Activated T-helper 17 cell treated with anti-CD3 and anti-CD28 coated beads, Interleukin-2, amount 50 U/mL, for 72 hours (primary cell): ENCODE results near the gene RNF7. TPM values are rescaled to one million over a fixed set of nuclear protein-coding genes. Genes with fewer than 3 reads are reported as not detected.

ENCODE experiments used
- ATAC-seq: fragments of 150-1000 bp; cut with Tn5 transposase; replicated peaks from 2 replicates; pipeline ENCODE4 v1.10.0; 2021; ENCODE audit warnings: mild to moderate bottlenecking, moderate library complexity
- H3K27ac Mint-ChIP-seq: one replicate; pipeline ENCODE4 v1.8.0; 2022; ENCODE audit warnings: mixed read lengths
- H3K27me3 Mint-ChIP-seq: one replicate; pipeline ENCODE4 v1.8.0; 2022; ENCODE audit warnings: mixed read lengths
- H3K36me3 Mint-ChIP-seq: one replicate; pipeline ENCODE4 v1.8.0; 2022; ENCODE audit warnings: low read depth, mild to moderate bottlenecking, mixed read lengths
- H3K4me1 Mint-ChIP-seq: one replicate; pipeline ENCODE4 v1.8.0; 2022; ENCODE audit warnings: mixed read lengths
- H3K4me3 Mint-ChIP-seq: one replicate; pipeline ENCODE4 v1.8.0; 2022; ENCODE audit warnings: mild to moderate bottlenecking, mixed read lengths
- H3K9me3 Mint-ChIP-seq: one replicate; pipeline ENCODE4 v1.8.0; 2022; ENCODE audit warnings: mixed read lengths
- total RNA-seq, 2 donors: library from RNA; stranded (reverse); gene quantifications; one replicate each; pipeline ENCODE4 v1.2.3, GENCODE V29; 2022

RNF7 gene
- total RNA-seq, 2 donors from 2014 or later, result 55.5 to 80.2 TPM

GRCh38 chr3:141722648-141723047 lies 15.4 kb upstream of the RNF7 start:
- H3K27me3 Mint-ChIP-seq, result peaks cover 7% of the 10 kb centered on the region
- H3K4me1 Mint-ChIP-seq, result no peaks in the 10 kb centered on the region
- no peaks in the 10 kb centered on the region for H3K9me3 Mint-ChIP-seq
- no peak overlapping the region for H3K4me3 Mint-ChIP-seq
- H3K36me3 Mint-ChIP-seq, result no peaks in the 10 kb centered on the region
- ATAC-seq, result no peak
- H3K27ac Mint-ChIP-seq, result no peak overlapping the region

GRCh38 chr3:141723255-141723654 lies 14.8 kb upstream of the RNF7 start:
- Mint-ChIP-seq H3K9me3 (no peaks in the 10 kb centered on the region), H3K4me3 (no peak overlapping the region), H3K36me3 (no peaks in the 10 kb centered on the region), H3K27me3 (peaks cover 11% of the 10 kb centered on the region), H3K4me1 (no peaks in the 10 kb centered on the region), H3K27ac (no peak overlapping the region)
- ATAC-seq, result no peak

GRCh38 chr3:141724186-141724585 lies 13.9 kb upstream of the RNF7 start:
- Mint-ChIP-seq H3K9me3 (no peaks in the 10 kb centered on the region), H3K36me3 (no peaks in the 10 kb centered on the region), H3K4me3 (no peak overlapping the region), H3K27ac (no peak overlapping the region), H3K27me3 (peaks cover 17% of the 10 kb centered on the region), H3K4me1 (no peaks in the 10 kb centered on the region)
- no peak for ATAC-seq

DNA sequence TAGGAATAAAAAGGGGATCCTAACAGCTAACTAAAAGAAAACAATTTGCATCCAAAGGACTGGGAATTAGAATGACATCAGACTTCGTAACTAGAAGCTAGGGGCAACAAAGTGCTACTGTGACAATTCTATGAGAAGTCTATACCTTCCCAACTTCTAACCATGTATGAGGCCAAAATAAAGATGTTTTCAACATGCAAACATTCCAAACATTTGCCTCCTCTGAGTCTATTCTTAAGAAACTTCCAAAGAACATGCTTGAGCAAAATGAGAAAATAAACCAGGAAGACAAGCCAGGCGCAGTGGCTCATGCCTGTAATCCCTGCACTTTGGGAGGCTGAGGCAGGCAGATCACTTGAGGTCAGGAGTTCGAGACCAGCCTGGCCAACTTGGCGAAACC lies 13.1 kb upstream of the RNF7 start:
- no peak for ATAC-seq
- Mint-ChIP-seq H3K4me3 (no peak overlapping the region), H3K36me3 (no peaks in the 10 kb centered on the region), H3K9me3 (no peaks in the 10 kb centered on the region), H3K4me1 (no peaks in the 10 kb centered on the region), H3K27ac (no peak overlapping the region), H3K27me3 (peaks cover 19% of the 10 kb centered on the region)

DNA sequence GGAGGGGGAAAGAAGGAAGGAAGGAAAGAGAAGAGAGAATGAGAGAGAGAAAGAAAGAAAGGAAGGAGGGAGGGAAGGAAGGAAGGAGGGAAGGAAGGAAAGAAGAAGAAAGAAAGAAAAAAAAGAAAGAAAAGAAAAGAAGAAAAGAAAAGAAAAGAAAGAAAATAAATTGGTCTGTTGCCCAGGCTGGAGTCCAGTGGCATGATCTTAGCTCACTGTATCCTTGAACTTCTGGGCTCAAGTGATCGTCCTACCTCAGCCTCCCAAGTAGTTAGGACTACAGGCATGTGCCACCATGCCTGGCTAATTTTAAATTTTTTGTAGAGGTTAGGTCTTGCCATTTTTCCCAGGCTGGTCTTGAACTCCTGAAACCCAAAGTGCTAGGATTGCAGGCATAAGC lies 11.6 kb upstream of the RNF7 start:
- Mint-ChIP-seq H3K36me3 (no peaks in the 10 kb centered on the region), H3K27me3 (peaks cover 13% of the 10 kb centered on the region), H3K4me3 (no peak overlapping the region), H3K9me3 (no peaks in the 10 kb centered on the region), H3K4me1 (no peaks in the 10 kb centered on the region), H3K27ac (no peak overlapping the region)
- ATAC-seq, result no peak

- peaks cover 12% of the 10 kb centered on the region for H3K27me3 Mint-ChIP-seq
- H3K4me1 Mint-ChIP-seq, result no peaks in the 10 kb centered on the region
- H3K27ac Mint-ChIP-seq, result no peak overlapping the region
- no peak for ATAC-seq
- H3K36me3 Mint-ChIP-seq, result no peaks in the 10 kb centered on the region
- no peaks in the 10 kb centered on the region for H3K9me3 Mint-ChIP-seq
- H3K4me3 Mint-ChIP-seq, result no peak overlapping the region
These were observed 9.7 kb upstream of the RNF7 start for GRCh38 chr3:141728355-141728892.

DNA sequence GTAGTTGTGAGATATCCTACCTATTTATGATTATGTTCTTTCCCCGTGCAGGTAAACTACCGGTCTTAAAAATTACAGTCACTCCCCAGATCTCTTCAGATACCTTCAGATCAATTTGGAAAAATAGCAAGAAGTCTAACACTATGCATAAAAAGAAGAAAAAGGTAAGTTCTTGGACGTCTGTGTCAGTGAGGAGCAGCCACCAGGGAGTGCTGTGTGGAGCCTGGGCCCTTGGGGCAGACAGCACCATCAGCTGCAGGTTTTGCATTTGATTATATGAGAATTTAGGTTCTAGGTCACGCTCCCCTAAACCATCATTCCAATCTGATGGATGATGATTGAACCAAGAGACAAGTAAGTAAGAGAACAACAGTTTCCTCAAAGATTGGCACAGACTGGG lies 8.9 kb upstream of the RNF7 start:
- Mint-ChIP-seq H3K4me1 (no peaks in the 10 kb centered on the region), H3K36me3 (no peaks in the 10 kb centered on the region), H3K4me3 (no peak overlapping the region), H3K27ac (no peak overlapping the region), H3K27me3 (peaks cover 12% of the 10 kb centered on the region), H3K9me3 (no peaks in the 10 kb centered on the region)
- ATAC-seq, result no peak

DNA sequence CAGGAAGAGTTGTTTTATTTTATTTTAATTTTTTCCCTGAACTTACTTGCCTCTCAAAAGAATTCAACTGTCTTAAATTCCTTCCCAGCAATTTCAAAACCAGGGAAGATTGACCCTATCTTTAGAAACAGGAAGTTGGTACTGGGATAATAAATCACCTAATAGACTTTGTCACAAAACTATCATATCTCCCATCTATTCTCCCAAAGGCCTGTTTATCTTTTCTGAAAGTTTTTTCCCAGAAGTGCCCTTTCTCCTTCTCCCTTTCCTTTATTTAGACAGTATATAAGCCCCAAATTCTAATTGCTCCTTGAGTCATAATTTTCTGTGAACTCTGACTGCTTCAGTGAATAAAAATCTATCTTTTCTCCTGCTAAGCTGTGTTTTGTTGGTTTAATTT lies 2.9 kb upstream of the RNF7 start:
- H3K4me3 Mint-ChIP-seq, result no peak overlapping the region
- ATAC-seq, result no peak
- no peaks in the 10 kb centered on the region for H3K27me3 Mint-ChIP-seq
- no peaks in the 10 kb centered on the region for H3K9me3 Mint-ChIP-seq
- no peak overlapping the region for H3K27ac Mint-ChIP-seq
- peaks cover 24% of the 10 kb centered on the region for H3K36me3 Mint-ChIP-seq
- H3K4me1 Mint-ChIP-seq, result peaks cover 6% of the 10 kb centered on the region

DNA sequence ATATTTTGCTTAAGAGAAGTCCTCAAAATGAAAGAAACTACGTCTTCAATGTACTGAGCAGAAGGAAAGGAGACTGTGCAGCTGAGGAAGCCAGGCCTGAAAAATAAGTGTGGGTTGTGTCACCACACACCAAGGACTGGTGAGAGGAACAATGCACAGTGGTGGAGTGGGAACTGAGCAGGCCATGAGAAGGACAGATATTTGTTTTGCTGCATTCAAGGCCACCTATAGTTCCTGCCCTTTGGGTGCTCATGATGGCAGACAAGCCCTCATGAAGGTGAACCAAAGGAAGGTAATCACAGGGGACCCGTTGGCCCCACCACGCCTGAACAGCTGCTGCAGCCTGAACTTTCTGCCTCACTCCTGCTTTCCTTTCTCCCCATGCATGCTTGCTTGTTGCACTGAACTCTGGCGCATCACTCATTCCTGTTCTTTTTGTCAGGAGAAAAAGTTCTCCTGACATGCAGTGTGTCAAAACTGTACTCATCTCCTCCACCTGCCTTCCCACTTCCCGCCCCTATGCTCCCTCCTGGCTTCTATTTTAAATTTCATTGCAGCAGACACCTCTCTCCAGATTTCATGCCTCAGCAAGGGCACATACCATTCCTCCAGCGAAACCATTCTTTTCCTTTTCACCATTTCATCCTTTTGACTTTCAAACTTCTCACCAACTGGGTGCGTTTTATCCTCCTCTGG lies 2.2 kb upstream of the RNF7 start:
- Mint-ChIP-seq H3K9me3 (no peaks in the 10 kb centered on the region), H3K27ac (peak overlapping the region; percentile 98), H3K36me3 (peaks cover 31% of the 10 kb centered on the region), H3K4me1 (peaks cover 10% of the 10 kb centered on the region), H3K27me3 (no peaks in the 10 kb centered on the region), H3K4me3 (no peak overlapping the region)
- ATAC-seq, result no peak

GRCh38 chr3:141737093-141737492 lies 1.0 kb upstream of the RNF7 start:
- H3K36me3 Mint-ChIP-seq, result peaks cover 43% of the 10 kb centered on the region
- peaks cover 14% of the 10 kb centered on the region for H3K4me1 Mint-ChIP-seq
- peak overlapping the region; percentile 26 for H3K4me3 Mint-ChIP-seq
- no peak for ATAC-seq
- H3K9me3 Mint-ChIP-seq, result no peaks in the 10 kb centered on the region
- no peaks in the 10 kb centered on the region for H3K27me3 Mint-ChIP-seq
- H3K27ac Mint-ChIP-seq, result peak overlapping the region; percentile 98

- ATAC-seq, result no peak
- Mint-ChIP-seq H3K4me1 (peaks cover 14% of the 10 kb centered on the region), H3K27ac (peak overlapping the region; percentile 98), H3K9me3 (no peaks in the 10 kb centered on the region), H3K36me3 (peaks cover 48% of the 10 kb centered on the region), H3K4me3 (peak overlapping the region; percentile 94), H3K27me3 (no peaks in the 10 kb centered on the region)
These were observed 448 bp upstream of the RNF7 start for GRCh38 chr3:141737678-141738021.

DNA sequence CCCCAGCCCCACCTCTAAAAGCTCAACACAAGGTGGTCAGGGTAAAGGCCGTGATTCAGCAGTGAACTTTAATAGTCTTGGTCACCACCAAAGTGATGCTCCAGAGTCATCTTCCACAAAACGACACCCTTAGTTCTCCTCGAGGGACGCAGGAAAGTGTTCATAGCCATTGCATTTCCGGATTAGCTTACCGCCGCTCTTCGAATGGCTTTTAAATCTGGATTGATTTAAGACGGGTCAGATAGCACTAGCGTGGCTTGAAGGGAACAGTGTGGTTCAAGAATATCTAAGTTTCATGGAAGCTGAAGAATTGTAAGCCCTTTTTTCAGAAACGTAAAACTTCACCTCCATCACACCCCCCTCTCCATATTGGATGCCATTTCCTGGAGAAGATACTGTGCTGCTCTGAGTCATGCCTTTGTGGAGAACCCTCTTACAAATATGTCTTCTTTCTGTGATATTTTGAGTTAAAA lies 829 bp downstream of the RNF7 start:
- Mint-ChIP-seq H3K36me3 (peaks cover 60% of the 10 kb centered on the region), H3K27me3 (no peaks in the 10 kb centered on the region), H3K27ac (peak overlapping the region; percentile 98), H3K4me3 (peak overlapping the region; percentile 94), H3K9me3 (no peaks in the 10 kb centered on the region), H3K4me1 (peaks cover 14% of the 10 kb centered on the region)
- ATAC-seq, result peak; percentile 25

DNA sequence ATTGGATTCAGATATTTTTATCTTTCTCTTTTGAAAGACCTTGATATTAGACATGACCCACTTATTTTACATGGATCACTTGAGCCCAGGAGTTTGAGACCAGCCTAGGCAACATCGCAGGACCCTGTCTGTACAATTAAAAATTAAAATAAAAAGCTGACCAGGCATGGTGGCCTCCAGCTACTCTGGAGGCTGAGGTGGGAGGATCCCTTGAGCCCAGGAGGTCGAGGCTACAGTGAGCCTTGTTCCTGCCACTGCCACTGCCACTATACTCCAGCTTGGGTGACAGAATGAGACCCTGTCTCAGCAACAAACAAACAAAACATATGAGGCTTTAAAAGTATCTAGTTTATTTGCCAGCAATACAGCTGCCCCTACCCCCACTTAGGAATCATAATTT lies 1.6 kb downstream of the RNF7 start:
- H3K36me3 Mint-ChIP-seq, result peaks cover 68% of the 10 kb centered on the region
- peaks cover 19% of the 10 kb centered on the region for H3K4me1 Mint-ChIP-seq
- no peak for ATAC-seq
- no peaks in the 10 kb centered on the region for H3K9me3 Mint-ChIP-seq
- no peaks in the 10 kb centered on the region for H3K27me3 Mint-ChIP-seq
- peak overlapping the region; percentile 98 for H3K27ac Mint-ChIP-seq
- H3K4me3 Mint-ChIP-seq, result peak overlapping the region; percentile 94

- Mint-ChIP-seq H3K4me3 (peak overlapping the region; percentile 94), H3K27ac (peak overlapping the region; percentile 69), H3K27me3 (no peaks in the 10 kb centered on the region), H3K9me3 (no peaks in the 10 kb centered on the region), H3K36me3 (peaks cover 74% of the 10 kb centered on the region), H3K4me1 (peaks cover 19% of the 10 kb centered on the region)
- no peak for ATAC-seq
These were observed 2.3 kb downstream of the RNF7 start for GRCh38 chr3:141740349-141740748.

DNA sequence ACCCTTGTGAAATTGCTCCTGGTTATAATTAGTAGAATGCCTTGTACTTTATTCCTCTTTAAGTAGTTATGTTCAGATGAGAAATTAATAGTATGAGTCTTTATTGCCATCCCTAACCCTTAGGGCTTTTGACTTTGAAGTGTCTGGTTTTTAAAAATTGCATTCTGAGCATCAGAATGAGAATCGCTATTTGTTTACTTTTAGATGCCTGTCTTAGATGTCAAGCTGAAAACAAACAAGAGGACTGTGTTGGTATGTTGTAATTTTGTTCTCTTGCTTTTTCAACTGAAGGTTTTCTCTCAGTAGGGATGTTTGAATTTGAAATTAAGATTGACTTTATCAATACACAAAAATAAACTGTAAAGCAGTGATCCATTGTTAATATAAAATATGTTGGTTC lies 5.2 kb downstream of the RNF7 start:
- Mint-ChIP-seq H3K27me3 (no peaks in the 10 kb centered on the region), H3K4me1 (peaks cover 14% of the 10 kb centered on the region), H3K36me3 (peaks cover 98% of the 10 kb centered on the region), H3K27ac (no peak overlapping the region), H3K9me3 (no peaks in the 10 kb centered on the region), H3K4me3 (no peak overlapping the region)
- no peak for ATAC-seq
